OCI-LY1 (cell line): Measurements from ENCODE around the gene ELMOD3.

Experiments used
- EZH2 ChIP-seq: fragments of 200-600 bp; sonication (generic), shearing (Covaris generic); IDR thresholded peaks from 2 replicates; pipeline ENCODE4 v1.8.0; 2017; ENCODE audit warnings: borderline replicate concordance, mixed run types, mild to moderate bottlenecking, antibody characterized with exemption, low read length, moderate library complexity, mixed read lengths
- TF ChIP-seq, protein P1 (sequence below): fragments of 200-600 bp; sonication (generic), shearing (Covaris generic); IDR thresholded peaks from 2 replicates; pipeline ENCODE4 v1.5.1; 2017; ENCODE audit warnings: mild to moderate bottlenecking, antibody characterized with exemption, low read length, moderate library complexity, mixed read lengths

DNA sequence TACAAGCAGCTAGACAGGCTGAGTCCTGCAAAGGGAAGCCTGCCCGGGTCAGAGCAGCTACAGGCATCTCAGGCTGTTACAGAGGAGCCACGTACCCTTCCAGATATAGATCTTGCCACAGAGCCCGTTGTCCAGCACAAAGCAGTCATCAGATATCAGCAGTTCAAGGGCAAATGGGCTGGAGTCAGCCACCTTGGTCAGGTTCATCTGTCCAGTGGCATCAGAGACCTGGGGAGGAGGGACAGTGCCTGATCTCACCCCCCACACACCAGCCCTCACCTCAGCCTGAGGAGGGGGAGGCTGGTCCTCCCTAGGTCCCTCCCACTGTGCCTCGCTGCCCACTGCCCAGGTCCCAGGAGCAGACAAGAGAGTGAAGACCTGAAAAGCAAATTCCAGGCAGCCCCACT, 43.4 kb downstream of the ELMOD3 start:
- TF ChIP-seq, protein P1, sequence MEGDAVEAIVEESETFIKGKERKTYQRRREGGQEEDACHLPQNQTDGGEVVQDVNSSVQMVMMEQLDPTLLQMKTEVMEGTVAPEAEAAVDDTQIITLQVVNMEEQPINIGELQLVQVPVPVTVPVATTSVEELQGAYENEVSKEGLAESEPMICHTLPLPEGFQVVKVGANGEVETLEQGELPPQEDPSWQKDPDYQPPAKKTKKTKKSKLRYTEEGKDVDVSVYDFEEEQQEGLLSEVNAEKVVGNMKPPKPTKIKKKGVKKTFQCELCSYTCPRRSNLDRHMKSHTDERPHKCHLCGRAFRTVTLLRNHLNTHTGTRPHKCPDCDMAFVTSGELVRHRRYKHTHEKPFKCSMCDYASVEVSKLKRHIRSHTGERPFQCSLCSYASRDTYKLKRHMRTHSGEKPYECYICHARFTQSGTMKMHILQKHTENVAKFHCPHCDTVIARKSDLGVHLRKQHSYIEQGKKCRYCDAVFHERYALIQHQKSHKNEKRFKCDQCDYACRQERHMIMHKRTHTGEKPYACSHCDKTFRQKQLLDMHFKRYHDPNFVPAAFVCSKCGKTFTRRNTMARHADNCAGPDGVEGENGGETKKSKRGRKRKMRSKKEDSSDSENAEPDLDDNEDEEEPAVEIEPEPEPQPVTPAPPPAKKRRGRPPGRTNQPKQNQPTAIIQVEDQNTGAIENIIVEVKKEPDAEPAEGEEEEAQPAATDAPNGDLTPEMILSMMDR, result no peak
- TF ChIP-seq EZH2, result no peak
